ENCODE results near the gene OPRL1. TPM values are rescaled to one million over a fixed set of nuclear protein-coding genes. Genes with fewer than 3 reads are reported as not detected.

The OPRL1 gene
- total RNA-seq, 1 experiment from 2014 or later, result 0.33 TPM

GRCh38 chr20:64052987-64053840 is 26.7 kb upstream of the OPRL1 start:
- Mint-ChIP-seq H3K4me1 (ENCODE audit: low read depth, unreplicated experiment) (peaks cover 13% of the 10 kb centered on the region), H3K36me3 (ENCODE audit: insufficient read depth, unreplicated experiment) (no peaks in the 10 kb centered on the region), H3K4me3 (ENCODE audit: low read depth, unreplicated experiment) (no peak overlapping the region), H3K9me3 (ENCODE audit: low read depth, unreplicated experiment) (no peaks in the 10 kb centered on the region), H3K27me3 (ENCODE audit: unreplicated experiment) (peaks cover 66% of the 10 kb centered on the region), H3K27ac (ENCODE audit: unreplicated experiment) (no peak overlapping the region)
- no TSS peak for BruUV-seq (replicated peaks)
- intact Hi-C loops (cut with micrococcal nuclease; ENCODE audit: unreplicated experiment), result loop anchor here (10.0 kb wide), 1 partner anchor 158 kb away; the partner anchor contains the start of gene DNAJC5
- CTCF ChIA-PET, result interaction anchor here (0.9 to 3.0 kb wide), 3 partner anchors 9 to 15 kb away, joined by 3 to 13 read pairs (median 7); partner anchors contain the start of gene TCEA2
- no peak for TF ChIP-seq CTCF (IDR thresholded peaks at IDR 0.05; ENCODE audit: unreplicated experiment)
- no peak for DNase-seq

GRCh38 chr20:64053841-64054661 is 25.8 kb upstream of the OPRL1 start:
- no TSS peak for BruUV-seq (replicated peaks)
- Mint-ChIP-seq H3K4me3 (ENCODE audit: low read depth, unreplicated experiment) (no peak overlapping the region), H3K36me3 (ENCODE audit: insufficient read depth, unreplicated experiment) (no peaks in the 10 kb centered on the region), H3K9me3 (ENCODE audit: low read depth, unreplicated experiment) (no peaks in the 10 kb centered on the region), H3K27ac (ENCODE audit: unreplicated experiment) (no peak overlapping the region), H3K27me3 (ENCODE audit: unreplicated experiment) (peaks cover 63% of the 10 kb centered on the region), H3K4me1 (ENCODE audit: low read depth, unreplicated experiment) (peaks cover 19% of the 10 kb centered on the region)
- intact Hi-C loops (cut with micrococcal nuclease; ENCODE audit: unreplicated experiment), result loop anchor here (10.0 kb wide), 1 partner anchor 159 kb away; the partner anchor contains the start of gene DNAJC5
- CTCF ChIA-PET, result interaction anchor here (0.8 to 3.0 kb wide), 10 partner anchors 8 to 66 kb away, joined by 3 to 13 read pairs (median 4); partner anchors contain the start of gene TCEA2
- TF ChIP-seq CTCF (IDR thresholded peaks at IDR 0.05; ENCODE audit: unreplicated experiment), result no peak
- DNase-seq, result peak; percentile 68

- intact Hi-C loops (cut with micrococcal nuclease; ENCODE audit: unreplicated experiment), result loop anchor here (10.0 kb wide), 1 partner anchor 161 kb away; the partner anchor contains the start of gene DNAJC5
- H3K4me1 Mint-ChIP-seq (ENCODE audit: low read depth, unreplicated experiment), result peaks cover 19% of the 10 kb centered on the region
- CTCF ChIA-PET, result interaction anchor here (1.0 to 2.7 kb wide), 3 partner anchors 10 to 43 kb away, joined by 3 to 13 read pairs (median 5); no protein-coding TSS in a partner anchor
These were observed 24.4 kb upstream of the OPRL1 start for GRCh38 chr20:64055396-64055892.

More at GRCh38 chr20:64055396-64055892, 24.4 kb upstream of the OPRL1 start:
- BruUV-seq (replicated peaks), result no TSS peak
- no peak overlapping the region for H3K4me3 Mint-ChIP-seq (ENCODE audit: low read depth, unreplicated experiment)
- H3K36me3 Mint-ChIP-seq (ENCODE audit: insufficient read depth, unreplicated experiment), result no peaks in the 10 kb centered on the region
- no peaks in the 10 kb centered on the region for H3K9me3 Mint-ChIP-seq (ENCODE audit: low read depth, unreplicated experiment)
- peaks cover 56% of the 10 kb centered on the region for H3K27me3 Mint-ChIP-seq (ENCODE audit: unreplicated experiment)
- H3K27ac Mint-ChIP-seq (ENCODE audit: unreplicated experiment), result no peak overlapping the region
- no peak for TF ChIP-seq CTCF (IDR thresholded peaks at IDR 0.05; ENCODE audit: unreplicated experiment)
- no peak for DNase-seq
